Stimulated activated CD8-positive, alpha-beta memory T cell treated with anti-CD3 and anti-CD28 coated beads, Interleukin-2, amount 100 ng/mL, for 1 hour (primary cell): ENCODE measurements around the gene ARHGAP45.
"Not testable (repeated sequence)": the region's sequence is repeated elsewhere in the genome, so short reads cannot be mapped to it uniquely, and the experiment has no call there.

Experiments
- DNase-seq, 2 donors: peaks; one replicate each; pipeline ENCODE4 v3.0.0-alpha.2; 2020; ENCODE audit warnings: low read depth in 2 of 2

Gene ARHGAP45, protein sequence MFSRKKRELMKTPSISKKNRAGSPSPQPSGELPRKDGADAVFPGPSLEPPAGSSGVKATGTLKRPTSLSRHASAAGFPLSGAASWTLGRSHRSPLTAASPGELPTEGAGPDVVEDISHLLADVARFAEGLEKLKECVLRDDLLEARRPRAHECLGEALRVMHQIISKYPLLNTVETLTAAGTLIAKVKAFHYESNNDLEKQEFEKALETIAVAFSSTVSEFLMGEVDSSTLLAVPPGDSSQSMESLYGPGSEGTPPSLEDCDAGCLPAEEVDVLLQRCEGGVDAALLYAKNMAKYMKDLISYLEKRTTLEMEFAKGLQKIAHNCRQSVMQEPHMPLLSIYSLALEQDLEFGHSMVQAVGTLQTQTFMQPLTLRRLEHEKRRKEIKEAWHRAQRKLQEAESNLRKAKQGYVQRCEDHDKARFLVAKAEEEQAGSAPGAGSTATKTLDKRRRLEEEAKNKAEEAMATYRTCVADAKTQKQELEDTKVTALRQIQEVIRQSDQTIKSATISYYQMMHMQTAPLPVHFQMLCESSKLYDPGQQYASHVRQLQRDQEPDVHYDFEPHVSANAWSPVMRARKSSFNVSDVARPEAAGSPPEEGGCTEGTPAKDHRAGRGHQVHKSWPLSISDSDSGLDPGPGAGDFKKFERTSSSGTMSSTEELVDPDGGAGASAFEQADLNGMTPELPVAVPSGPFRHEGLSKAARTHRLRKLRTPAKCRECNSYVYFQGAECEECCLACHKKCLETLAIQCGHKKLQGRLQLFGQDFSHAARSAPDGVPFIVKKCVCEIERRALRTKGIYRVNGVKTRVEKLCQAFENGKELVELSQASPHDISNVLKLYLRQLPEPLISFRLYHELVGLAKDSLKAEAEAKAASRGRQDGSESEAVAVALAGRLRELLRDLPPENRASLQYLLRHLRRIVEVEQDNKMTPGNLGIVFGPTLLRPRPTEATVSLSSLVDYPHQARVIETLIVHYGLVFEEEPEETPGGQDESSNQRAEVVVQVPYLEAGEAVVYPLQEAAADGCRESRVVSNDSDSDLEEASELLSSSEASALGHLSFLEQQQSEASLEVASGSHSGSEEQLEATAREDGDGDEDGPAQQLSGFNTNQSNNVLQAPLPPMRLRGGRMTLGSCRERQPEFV

DNA sequence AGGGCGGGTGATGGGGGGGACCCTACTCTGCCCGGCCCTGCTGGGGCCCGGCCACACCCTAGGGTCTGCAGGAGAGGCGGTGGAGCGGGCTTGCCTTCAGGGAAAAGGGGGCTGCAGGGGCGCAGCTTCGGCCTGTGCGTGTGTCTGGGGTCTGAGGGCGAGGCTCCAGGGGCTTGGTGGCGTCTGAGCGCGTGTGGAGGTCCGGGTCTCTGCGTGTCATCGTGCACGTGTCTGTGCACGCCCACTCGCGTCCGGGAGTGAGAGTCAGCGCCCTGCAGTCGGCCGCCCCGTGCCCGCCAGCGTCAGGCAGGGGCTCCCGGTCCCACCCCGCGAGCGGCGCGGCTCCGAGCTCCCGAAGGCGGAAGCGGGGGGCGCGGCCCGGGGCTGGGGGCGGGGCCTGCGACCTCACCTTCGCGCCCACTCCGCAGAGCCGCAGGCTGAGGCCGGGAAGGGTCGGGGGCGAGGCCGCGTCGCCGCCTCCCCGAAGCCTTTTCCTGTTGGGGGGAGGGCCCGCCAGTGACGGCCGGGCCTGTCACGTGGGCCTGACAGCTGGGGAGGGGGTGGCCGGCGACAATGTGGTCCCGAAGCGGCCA, at the start of gene ARHGAP45:
Gene ARHGAP45, plus strand, starts transcription at position 420 of the 593 bp plus-strand sequence. CDS start 239 bp downstream, outside the sequence.
- peak; percentile 67 to 69 for DNase-seq

DNA sequence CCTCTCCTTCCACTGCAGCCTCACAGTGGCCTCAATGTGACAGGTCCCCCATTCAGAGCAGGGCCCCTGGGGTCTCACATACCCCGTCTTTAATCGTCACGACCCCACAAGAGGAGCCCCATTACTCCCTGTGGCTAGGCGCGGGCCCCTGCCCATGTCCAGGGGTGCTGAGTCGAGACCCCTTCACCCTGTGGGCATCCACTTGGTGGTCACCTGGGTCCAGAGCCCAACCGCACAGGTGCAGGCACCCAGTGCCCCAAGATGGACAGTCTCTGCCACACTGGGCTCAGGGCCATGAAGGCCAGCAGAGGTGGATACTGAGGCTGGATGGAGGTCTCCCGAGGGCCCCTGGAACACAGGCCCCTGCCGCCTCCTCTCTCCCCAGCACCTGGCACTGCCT, 49.1 kb upstream of the ARHGAP45 start:
- DNase-seq, result no peak

DNA sequence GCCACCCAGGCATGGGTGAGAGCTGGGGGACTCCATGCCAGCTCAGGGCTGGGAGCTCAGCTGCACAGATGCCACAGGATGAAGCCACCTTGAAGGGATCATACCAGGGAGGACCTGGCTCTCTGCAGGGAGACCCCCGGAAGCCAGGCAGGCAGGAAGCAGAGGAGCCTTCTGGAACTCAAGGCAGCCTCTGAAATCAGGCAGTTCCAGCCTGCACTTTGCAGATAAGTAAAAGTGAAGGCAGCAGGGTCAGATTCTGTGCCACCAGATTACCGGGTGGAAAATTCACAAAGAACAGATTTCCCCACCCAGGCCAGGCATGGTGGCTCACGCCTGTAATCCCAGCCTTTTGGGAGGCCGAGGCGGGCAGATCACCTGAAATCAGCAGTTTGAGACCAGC, 48.6 kb upstream of the ARHGAP45 start:
- no peak for DNase-seq

DNA sequence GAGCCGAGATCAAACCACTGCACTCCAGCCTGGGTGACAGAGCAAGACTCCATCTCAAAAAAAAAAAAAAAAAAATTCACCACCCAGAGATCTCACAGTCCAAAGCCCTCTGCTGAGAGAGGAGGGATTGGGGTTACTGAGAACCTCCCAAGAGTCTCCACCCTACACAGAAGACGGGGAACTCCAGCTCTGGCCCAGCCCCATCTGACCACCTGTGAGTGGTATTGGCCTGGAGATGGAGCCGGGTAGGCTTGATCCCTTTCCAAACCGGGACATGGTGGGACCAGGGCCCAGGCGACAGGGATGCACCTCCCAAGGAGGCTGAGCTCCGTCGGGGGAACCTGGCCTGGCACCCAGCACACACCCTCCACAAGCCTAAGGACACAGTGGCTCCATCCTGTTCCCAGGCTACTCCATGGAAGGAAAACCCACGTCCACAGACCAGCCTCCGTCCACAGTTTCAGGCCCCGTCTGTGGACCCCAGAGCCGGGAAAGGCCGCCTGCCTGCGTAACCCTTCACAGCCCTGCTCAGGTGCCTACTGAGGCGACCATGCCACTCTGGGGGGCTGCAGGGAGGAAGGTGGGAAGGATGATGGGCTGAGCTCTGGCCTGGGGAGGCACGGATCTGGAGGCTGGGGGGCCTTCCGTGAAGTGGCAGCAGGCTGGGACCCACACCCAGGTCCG, 47.9 kb upstream of the ARHGAP45 start:
- DNase-seq, result no peak

DNA sequence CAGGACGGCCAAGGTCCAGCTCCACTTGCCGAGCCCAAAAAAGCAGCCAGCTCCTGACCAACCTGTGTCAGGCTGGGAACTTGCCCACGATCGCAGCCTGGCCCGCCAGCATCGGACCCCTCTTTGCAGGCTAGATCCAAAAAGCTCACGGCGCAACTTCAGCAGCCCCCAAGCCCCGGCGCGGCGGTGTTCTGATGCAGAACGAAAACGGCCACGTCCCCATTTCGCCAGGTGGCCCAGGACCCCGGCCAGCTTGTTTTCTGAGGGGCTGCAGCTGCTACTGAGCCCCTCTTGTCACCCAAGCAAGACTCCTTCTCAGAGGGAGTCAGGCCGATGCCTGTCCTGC, 47.4 kb upstream of the ARHGAP45 start:
- no peak for DNase-seq

DNA sequence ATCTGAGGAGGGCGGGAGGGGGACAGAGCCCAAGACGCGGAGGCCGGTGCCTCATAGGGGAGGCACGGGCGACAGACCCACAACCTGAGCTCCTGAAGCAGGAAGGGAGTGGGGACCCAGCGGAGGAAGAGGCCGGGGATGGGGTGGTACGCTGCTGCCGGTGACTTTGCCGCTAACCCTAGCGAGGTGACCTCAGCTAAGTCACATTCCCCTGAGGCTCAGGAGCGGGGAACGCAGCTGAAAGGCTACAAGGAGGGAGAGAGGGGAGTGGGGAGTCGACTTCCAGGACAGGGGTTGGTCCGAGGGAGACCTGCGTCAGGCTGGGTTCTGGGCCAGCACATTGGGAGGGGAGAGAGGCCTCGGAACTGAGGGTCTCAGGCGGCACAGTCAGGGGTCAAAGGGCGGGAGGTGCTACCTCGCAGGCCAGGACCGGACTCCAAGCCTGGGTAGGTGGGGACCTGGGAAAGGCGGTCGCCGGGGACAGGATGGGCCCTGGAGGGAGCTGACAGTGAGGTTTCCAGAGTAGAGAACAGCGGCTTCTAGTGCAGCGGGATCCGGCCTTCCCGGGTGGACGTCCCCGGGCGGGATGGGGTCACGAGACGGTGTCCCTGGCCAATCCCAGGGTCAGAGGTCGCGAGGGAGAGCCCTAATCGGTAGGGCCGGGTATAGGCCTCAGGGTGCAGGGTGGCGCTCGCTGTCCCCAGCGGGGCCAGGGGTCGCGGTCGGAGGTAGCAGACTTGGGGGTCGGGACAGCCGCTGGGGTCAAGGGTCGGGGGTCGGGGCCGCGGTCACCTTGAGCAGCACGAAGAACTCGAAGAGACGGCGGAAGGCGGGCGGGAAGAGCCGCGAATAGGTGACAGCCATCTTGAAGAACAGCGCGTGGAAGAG, 46.7 kb upstream of the ARHGAP45 start:
- no peak for DNase-seq

DNA sequence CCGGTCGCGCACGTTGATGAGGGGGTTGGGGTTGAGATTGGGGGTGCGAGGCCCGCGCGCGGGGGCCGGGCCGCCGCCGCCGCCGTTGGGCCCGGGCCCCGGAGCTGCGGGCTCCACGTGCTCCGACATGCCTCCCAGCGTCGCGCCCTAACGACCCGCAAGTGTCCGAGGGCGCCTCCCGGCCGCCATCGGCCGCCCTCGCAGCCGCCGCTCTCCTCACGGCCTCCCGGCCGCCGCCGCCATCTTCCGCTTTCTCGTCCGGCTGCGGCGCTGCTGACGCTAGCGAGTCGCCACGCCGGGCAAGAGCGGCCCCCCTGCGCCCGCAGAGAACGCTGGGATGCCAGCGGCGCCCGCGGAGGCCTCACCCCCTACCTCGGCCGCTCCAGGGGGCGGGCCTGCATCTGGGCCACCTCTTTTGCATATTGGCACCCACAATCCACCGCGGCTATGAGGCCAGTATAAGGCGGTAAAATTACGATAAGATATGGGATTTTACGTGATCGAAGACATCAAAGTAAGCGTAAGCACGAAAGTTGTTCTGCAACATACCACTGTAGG, 46.0 kb upstream of the ARHGAP45 start, which contains the start of gene TMEM259:
Gene TMEM259, minus strand, starts transcription at position 256 of the 558 bp plus-strand sequence. Its CDS starts 127 bp downstream, at position 129.
- peak; percentile 94 to 97 for DNase-seq

DNA sequence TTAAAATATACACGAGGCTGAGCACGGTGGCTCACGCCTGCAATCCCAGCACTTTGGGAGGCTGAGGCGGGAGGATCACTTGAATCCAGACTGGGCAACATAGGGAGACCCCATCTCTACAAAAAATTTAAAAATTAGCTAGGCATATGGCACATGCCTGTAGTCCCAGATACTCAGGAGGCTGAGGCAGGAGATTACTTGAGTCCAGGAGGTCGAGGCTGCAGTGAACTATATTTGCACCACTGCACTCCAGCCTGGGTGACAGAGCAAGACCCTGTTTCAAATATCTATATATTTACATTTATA, 43.1 kb upstream of the ARHGAP45 start:
- not testable (repeated sequence) for DNase-seq

DNA sequence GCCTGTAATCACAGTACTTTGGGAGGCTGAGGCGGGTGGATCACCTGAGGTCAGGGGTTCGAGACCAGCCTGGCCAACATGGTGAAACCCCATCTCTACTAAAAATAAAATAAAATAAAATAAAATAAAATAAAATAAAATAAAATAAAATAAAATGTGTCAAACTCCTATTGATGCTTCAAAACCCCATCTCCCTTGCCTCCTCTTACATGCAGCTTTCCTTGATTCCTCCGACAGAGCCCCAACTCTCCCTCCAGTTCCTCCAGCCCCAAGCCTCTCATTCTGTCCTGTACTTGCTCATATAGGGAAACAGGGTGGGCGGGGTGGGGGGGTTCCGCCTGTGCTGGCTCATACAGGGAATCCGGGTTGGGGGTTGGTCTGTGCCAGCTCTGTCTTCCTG, 41.9 kb upstream of the ARHGAP45 start:
- not testable (repeated sequence) for DNase-seq

DNA sequence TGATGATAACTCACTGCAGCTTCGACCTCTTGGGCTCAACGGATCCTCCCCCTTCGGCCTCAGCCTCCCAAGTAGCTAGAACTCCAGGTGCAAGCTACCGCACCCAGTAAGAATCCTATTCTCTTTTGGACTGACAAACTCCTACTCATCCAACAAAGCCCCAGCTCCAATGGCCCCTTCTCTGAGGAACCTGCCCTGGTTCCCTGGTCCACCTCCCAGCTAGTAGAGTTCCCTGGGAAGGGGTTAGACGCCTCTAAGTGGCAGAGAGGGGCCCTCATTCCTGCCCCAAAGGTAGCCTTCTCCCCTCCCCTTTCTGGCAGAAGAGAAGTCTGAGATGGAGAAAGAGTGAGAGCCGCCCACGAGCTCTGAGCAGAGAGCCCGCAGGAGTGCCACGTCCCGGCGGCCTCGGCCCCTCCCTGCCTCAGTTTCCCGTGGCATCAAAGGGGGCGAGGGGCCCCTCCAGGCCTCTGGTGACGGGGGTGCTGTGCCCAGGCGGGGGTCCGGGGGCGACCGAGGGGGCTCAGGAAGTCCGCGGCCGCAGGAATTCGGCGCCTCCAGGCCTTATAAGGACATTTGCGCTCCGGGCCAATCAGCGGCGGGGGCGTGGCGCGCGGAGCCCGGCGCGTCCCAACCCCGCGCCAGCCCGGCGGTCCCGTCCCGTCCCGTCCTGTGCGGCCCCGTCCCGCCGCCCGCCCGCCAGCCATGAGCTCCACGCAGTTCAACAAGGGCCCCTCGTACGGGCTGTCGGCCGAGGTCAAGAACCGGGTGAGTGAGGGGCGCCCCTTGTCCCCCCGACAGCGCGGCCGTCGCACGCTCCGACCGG, 40.8 kb upstream of the ARHGAP45 start, which contains the start of gene CNN2:
Gene CNN2, plus strand, starts transcription at position 649 of the 823 bp plus-strand sequence. Its CDS starts 54 bp downstream, at position 703.
- DNase-seq, result peak in 1 of 2 donors; percentile 48

DNA sequence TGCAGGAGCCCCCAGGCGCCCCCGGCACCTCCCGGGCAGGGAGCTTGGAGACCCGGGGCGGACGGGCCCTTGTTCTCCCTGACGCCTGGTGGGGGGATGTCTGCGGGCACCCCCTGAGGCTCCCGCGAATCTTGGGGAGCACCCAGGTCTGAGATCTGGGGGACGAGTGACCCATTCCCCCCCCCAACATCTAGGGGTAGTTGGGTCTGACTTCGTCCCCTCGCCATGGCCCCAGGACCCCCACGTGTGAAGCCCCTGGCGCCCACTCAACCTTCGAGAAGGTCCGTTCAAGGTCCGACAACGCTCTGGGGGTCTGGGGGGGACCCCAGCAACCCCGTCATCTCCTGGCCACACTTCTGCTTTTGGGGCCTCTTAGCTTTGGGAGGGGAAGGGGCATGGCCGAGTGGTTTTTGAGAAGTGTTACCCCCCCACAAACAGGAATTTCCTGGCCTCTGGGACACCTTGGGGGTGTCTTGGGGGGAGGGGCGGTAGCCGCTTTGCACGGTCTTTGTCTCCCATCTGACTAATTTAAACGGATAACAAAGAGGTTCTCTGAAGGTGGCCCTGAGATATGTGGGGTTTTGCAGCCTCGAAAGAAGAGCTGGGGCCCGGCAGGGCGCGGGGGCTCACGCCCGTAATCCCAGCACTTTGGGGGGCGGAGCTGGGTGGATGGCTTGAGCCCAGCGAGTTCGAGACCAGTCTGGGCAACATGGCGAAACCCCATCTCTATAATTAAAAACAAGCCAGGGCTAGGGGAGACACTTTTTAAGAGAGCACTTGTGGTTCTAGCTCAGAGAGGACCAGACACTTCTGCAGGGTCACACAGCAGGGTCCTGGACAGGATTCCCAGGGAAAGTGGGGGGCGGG, 40.0 kb upstream of the ARHGAP45 start:
- no peak for DNase-seq

DNA sequence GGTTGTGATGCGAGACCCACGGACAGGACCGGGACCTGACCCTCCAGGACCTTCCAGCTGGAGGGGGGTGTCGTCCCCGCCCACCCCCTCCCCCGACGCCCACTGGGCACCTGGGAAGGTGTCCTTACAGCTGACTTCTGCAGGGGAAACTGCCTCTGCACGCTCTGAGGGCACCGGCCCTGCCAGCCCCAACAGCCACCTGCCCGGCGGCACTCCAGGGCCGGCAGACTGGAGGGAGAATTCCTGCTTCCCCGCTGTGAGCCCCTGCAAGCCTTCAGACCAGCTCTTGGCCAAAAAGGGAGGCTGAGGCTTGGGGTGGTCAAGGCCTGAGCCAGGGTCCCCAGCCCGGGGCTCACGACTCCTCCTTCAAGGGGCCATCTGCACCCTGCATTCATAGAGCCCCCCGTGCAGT, 39.3 kb upstream of the ARHGAP45 start:
- DNase-seq, result no peak

DNA sequence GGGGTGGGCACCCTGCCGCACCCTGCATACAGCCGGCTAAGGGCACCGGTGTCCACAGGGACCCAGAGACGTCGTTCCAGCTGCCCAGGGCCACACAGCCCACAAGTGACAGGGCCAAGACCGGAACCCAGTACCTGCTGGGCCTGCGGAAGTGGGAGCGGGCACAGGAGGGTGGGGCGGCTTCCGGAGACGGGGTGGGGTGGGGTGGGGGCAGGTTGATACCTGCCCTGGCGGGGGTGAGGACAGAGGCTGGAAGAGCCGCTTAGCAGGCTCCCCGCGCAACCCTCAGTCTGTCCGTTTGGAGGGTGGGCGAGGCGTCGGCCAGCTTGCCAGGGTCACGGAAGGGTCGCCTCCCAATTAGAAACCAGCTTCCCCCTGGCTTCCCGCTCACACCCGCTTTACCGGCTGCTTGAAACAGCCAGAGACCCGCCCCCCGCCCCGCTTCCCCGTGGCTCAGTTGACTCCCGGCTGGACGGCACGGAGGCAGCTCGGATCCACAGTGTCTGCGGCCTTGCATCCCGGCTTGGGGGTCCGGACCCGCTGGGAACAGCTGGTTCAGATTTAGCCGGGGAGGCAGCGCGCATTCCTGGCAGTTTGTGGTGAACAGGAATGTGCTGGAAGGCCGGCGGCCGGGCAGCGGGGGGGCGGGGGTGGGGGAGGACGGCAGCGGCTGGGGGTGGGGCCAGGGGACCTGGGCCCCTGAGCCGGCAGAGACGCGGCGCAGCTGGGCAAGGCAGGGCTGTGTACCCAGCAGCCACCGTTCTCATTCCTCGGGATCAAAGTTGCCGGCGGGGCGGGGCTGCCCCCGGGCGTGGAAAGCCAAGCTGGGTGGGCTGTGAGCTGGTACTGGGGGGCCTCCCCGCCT, 38.7 kb upstream of the ARHGAP45 start:
- DNase-seq, result no peak

DNA sequence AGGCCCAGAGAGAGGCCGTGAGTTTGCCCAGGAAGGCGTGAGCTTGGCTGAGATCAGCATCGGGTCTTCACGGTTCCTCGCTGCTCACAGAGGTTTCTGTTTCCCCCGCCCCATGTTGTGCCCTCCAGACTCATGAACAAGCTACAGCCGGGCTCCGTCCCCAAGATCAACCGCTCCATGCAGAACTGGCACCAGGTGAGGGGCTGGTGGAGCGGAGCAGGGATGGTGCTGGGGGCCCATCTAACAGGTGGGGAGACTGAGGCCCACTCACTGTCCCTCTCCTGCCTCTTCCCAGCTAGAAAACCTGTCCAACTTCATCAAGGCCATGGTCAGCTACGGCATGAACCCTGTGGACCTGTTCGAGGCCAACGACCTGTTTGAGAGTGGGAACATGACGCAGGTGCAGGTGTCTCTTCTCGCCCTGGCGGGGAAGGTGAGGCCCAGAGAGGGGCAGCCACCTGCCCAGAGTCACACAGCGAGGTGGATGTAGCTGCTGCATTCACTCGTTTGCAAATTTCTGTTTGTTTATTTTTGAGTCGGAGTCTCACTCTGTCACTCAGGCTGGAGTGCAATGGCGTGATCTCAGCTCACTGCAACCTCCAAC, 34.6 kb upstream of the ARHGAP45 start:
- DNase-seq, result no peak

DNA sequence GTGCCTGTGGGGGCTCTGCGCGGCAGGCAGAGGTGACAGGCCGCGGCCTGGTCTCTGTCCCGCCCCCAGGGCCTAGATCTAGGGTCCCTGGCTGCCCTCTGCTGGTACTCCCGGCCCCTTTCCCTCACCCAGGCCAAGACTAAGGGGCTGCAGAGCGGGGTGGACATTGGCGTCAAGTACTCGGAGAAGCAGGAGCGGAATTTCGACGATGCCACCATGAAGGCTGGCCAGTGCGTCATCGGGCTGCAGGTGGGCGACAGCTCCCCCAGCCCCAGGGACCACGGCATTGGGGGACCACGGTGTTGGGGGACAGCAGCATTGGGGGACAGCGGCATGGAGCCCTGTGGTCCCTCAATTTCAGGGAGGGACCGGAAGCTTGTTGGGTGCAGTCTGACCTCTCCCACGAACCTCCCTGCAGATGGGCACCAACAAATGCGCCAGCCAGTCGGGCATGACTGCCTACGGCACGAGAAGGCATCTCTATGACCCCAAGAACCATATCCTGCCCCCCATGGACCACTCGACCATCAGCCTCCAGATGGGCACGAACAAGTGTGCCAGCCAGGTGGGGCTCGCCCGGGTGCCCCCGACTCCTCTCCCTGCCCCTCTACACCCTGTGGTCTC, 30.9 kb upstream of the ARHGAP45 start:
- no peak for DNase-seq

DNA sequence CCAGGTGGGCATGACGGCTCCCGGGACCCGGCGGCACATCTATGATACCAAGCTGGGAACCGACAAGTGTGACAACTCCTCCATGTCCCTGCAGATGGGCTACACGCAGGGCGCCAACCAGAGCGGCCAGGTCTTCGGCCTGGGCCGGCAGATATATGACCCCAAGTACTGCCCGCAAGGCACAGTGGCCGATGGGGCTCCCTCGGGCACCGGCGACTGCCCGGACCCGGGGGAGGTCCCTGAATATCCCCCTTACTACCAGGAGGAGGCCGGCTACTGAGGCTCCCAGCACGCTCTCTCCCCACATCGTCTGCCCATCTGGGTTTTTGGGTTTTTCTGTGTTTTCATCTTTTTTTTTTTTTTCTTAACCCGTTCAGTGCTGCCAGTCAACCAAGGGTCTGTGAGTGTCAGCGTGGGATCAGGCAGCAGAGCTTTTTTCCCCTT, 29.3 kb upstream of the ARHGAP45 start:
- DNase-seq, result no peak
